Inflammatory macrophage treated with lipopolysaccharide for 4 hours (primary cell): ENCODE results near the gene RWDD1.
A peak's percentile ranks its signal among the peaks of the same experiment; 100 is the strongest.

ENCODE experiments used
- DNase-seq: peaks from one replicate; pipeline ENCODE4 v3.0.0-alpha.2; 2020

RWDD1 gene

GRCh38 chr6:116615937-116616736, 44.8 kb downstream of the RWDD1 start, which contains the start of gene RSPH4A:
TSS of gene RSPH4A (plus strand) at chr6:116616479. CDS start at chr6:116616624, 145 bp downstream.
- DNase-seq = peak; percentile 82

GRCh38 chr6:116616737-116617053, 45.4 kb downstream of the RWDD1 start:
- no peak for DNase-seq

DNA sequence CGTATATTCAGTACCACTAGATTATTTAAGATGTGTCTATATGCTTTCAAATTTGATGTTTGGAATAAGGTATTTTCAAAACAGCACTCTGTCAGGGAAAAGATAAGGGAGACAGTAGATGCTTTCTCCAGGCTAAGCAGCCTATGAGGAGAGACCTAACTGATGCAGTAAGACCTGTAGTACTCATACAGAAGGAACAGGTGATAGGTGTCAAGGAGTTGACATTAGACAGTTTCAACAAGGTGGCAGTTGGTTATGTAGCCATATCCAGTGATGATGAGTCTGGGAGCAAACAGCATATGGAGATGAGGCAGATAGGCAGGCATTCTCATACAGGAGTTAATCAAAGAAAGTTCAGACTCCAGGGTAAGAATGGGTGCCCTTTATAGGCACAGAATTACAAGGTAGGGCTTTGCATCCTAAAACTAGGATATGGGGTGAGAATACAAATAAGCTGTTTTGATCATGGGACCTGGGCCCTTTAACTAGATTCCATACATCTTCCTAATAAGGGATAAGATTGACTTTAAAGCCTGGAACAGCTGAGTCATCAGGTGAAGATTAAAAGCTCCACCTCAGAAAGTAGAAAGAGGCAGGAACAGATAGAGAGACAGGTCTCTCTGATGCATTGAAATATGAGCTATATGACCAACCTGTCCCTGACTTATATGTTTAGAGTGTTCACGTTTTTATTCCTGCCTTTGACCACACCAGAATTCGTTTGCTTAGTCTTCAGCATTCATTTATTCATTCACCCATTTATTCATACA, 52.9 kb downstream of the RWDD1 start:
- DNase-seq = no peak

DNA sequence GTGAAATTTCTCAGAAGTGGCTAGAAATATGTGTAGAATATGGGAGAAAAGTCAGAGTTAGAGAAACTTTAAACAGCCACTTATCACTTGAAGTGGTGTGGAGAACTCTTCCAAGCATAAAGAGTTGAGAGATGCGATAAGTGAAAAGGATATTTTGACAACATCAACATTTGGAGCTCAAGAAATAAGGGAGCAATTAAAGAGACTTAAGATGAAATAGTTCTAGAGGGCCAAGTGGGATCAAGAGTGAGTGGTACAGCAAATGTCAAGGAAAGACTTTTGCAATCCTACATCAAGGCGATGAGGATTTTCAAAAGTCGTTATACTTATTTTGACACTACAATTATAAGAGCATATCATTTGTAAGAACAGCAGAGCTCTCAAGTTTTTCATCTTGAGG, 54.6 kb downstream of the RWDD1 start:
- no peak for DNase-seq

- DNase-seq = peak; percentile 61
These were observed 58.3 kb downstream of the RWDD1 start for GRCh38 chr6:116629563-116629981.

GRCh38 chr6:116631379-116631990, 60.2 kb downstream of the RWDD1 start:
- DNase-seq = no peak

GRCh38 chr6:116633685-116634084, 62.4 kb downstream of the RWDD1 start:
- DNase-seq = no peak
